IMR-90 (cell line): ENCODE data around the gene TRIM6. TPM values are rescaled to one million over a fixed set of nuclear protein-coding genes. Genes with fewer than 3 reads are reported as not detected.

Experiments
- ATAC-seq: fragments of 200-7000 bp; cut with Tn5 transposase; 2 replicates; pipeline ENCODE4 v1.9.1; 2020; ENCODE audit warnings: low read depth, mild to moderate bottlenecking, moderate library complexity
- BruUV-seq: library from RNA; stranded (reverse); fragments of 400-500 nt; replicated peaks from 2 replicates; lab custom pipeline; 2021; lab: Mats Ljungman, UMichigan
- CTCF ChIA-PET: fragments of 300-600 bp; formaldehyde crosslinking; extraction: SDS; loops from one replicate; lab custom pipeline; 2021; ENCODE audit warnings: antibody characterized with exemption; lab: Yijun Ruan, JAX
- POLR2A ChIA-PET: fragments of 300-600 bp; sonication (Branson Sonifier 250); formaldehyde crosslinking; loops from one replicate; lab custom pipeline; 2022; ENCODE audit warnings: antibody characterized with exemption; ENCODE audit not compliant: unreplicated experiment; lab: Charles Lee
- DNase-seq: peaks from one replicate; pipeline ENCODE4 v3.0.0; 2013
- H2AFZ ChIP-seq: replicated peaks from 2 replicates; pipeline ENCODE3; 2013; ENCODE audit warnings: low read length, mild to moderate bottlenecking; ENCODE audit not compliant: poor library complexity
- H2AK5ac ChIP-seq: 2 replicates; pipeline ENCODE4 v1.6.1; 2013; ENCODE audit warnings: low read depth, low read length, inconsistent platforms
- H2AK9ac ChIP-seq: replicated peaks from 2 replicates; pipeline ENCODE3; 2013; ENCODE audit warnings: mild to moderate bottlenecking, low read depth, low read length, moderate library complexity; ENCODE audit not compliant: poor library complexity
- H2BK120ac ChIP-seq: 2 replicates; pipeline ENCODE4 v1.6.1; 2013; ENCODE audit warnings: low read depth, low read length, inconsistent platforms
- H2BK15ac ChIP-seq: 3 replicates; pipeline ENCODE4 v1.6.1; 2013; ENCODE audit warnings: low read depth, low read length, inconsistent platforms
- H2BK20ac ChIP-seq: 2 replicates; pipeline ENCODE4 v1.6.1; 2013; ENCODE audit warnings: low read depth, mild to moderate bottlenecking, inconsistent platforms, low read length, moderate library complexity
- H2BK5ac ChIP-seq: 2 replicates; pipeline ENCODE4 v1.6.1; 2013; ENCODE audit warnings: mild to moderate bottlenecking, low read depth, low read length, inconsistent platforms; ENCODE audit not compliant: poor library complexity, severe bottlenecking
- H3K14ac ChIP-seq: replicated peaks from 2 replicates; pipeline ENCODE4 v1.6.1; 2013; ENCODE audit warnings: low read depth, low read length, inconsistent platforms
- H3K18ac ChIP-seq: 2 replicates; pipeline ENCODE4 v1.6.1; 2013; ENCODE audit warnings: low read depth, low read length, control low read depth
- H3K23ac ChIP-seq: 2 replicates; pipeline ENCODE4 v1.6.1; 2013; ENCODE audit warnings: low read depth, low read length, inconsistent platforms
- H3K27ac ChIP-seq: 2 replicates; pipeline ENCODE4 v1.5.1; 2013; ENCODE audit warnings: mild to moderate bottlenecking, control low read depth, low read length; ENCODE audit not compliant: insufficient read depth
- H3K27me3 ChIP-seq: 2 replicates; pipeline ENCODE4 v1.6.1; 2013; ENCODE audit warnings: low read length; ENCODE audit not compliant: control insufficient read depth, insufficient read depth
- H3K36me3 ChIP-seq: 2 replicates; pipeline ENCODE4 v1.6.1; 2013; ENCODE audit warnings: low read length, mixed read lengths; ENCODE audit not compliant: control insufficient read depth, insufficient read depth
- H3K4ac ChIP-seq: 2 replicates; pipeline ENCODE4 v1.6.1; 2013; ENCODE audit warnings: low read depth, low read length, inconsistent platforms
- H3K4me1 ChIP-seq: 2 replicates; pipeline ENCODE4 v1.6.1; 2013; ENCODE audit warnings: low read length, mixed read lengths; ENCODE audit not compliant: control insufficient read depth, insufficient read depth
- H3K4me2 ChIP-seq: 2 replicates; pipeline ENCODE4 v1.6.1; 2013; ENCODE audit warnings: low read depth, mild to moderate bottlenecking, control low read depth, low read length, moderate library complexity
- H3K4me3 ChIP-seq: 2 replicates; pipeline ENCODE4 v1.5.1; 2013; ENCODE audit warnings: low read depth, mild to moderate bottlenecking, control low read depth, low read length, moderate library complexity; ENCODE audit not compliant: insufficient read depth
- H3K56ac ChIP-seq: 2 replicates; pipeline ENCODE4 v1.6.1; 2013; ENCODE audit warnings: low read length, inconsistent platforms; ENCODE audit not compliant: insufficient read depth; ENCODE audit errors: extremely low read depth
- H3K79me1 ChIP-seq, 2 experiments: 2 replicates each; pipeline ENCODE4 v1.6.1; 2013; ENCODE audit warnings: low read length in 2 of 2, inconsistent platforms in 1 of 2, low read depth in 1 of 2
- H3K9ac ChIP-seq: 2 replicates; pipeline ENCODE4 v1.6.1; 2013; ENCODE audit warnings: low read depth, low read length, control low read depth
- H3K9me1 ChIP-seq: 2 replicates; pipeline ENCODE4 v1.6.1; 2013; ENCODE audit warnings: low read length, inconsistent platforms; ENCODE audit not compliant: insufficient read depth
- H3K9me3 ChIP-seq: 2 replicates; pipeline ENCODE4 v1.6.1; 2013; ENCODE audit warnings: low read length; ENCODE audit not compliant: control insufficient read depth, insufficient read depth
- H4K20me1 ChIP-seq: 2 replicates; pipeline ENCODE4 v1.6.1; 2013; ENCODE audit warnings: low read length, inconsistent platforms; ENCODE audit not compliant: insufficient read depth
- H4K5ac ChIP-seq: 2 replicates; pipeline ENCODE4 v1.6.1; 2013; ENCODE audit warnings: mild to moderate bottlenecking, low read depth, low read length, control low read depth
- H4K8ac ChIP-seq, 2 experiments: 2 replicates each; pipeline ENCODE4 v1.6.1; 2013; ENCODE audit warnings: low read depth in 2 of 2, low read length in 2 of 2, control low read depth in 1 of 2, inconsistent platforms in 1 of 2
- H4K91ac ChIP-seq: 2 replicates; pipeline ENCODE4 v1.6.1; 2013; ENCODE audit warnings: low read depth, low read length, inconsistent platforms; ENCODE audit not compliant: insufficient read depth
- BHLHE40 ChIP-seq: fragments of 150-350 bp; IDR thresholded peaks from 2 replicates; pipeline ENCODE4 v1.6.1; 2016; ENCODE audit warnings: mild to moderate bottlenecking, low read depth, low read length
- CEBPB ChIP-seq: IDR thresholded peaks from 2 replicates; pipeline ENCODE4 v1.6.1; 2012; ENCODE audit warnings: low read depth, low read length, improper control_type of control experiment
- CHD1 ChIP-seq: IDR thresholded peaks from 2 replicates; pipeline ENCODE4 v1.6.1; 2012; ENCODE audit warnings: low read depth, low read length, improper control_type of control experiment
- FOS ChIP-seq: fragments of 150-350 bp; IDR thresholded peaks from 2 replicates; pipeline ENCODE4 v1.6.1; 2016; ENCODE audit warnings: low read depth, low read length
- MAFK ChIP-seq: IDR thresholded peaks from 2 replicates; pipeline ENCODE4 v1.6.1; 2012; ENCODE audit warnings: low read depth, low read length, improper control_type of control experiment
- MAZ ChIP-seq: IDR thresholded peaks from 2 replicates; pipeline ENCODE4 v1.6.1; 2012; ENCODE audit warnings: low read depth, mild to moderate bottlenecking, low read length, improper control_type of control experiment, moderate library complexity, borderline replicate concordance
- MXI1 ChIP-seq: IDR thresholded peaks from 2 replicates; pipeline ENCODE4 v1.6.1; 2012; ENCODE audit warnings: low read depth, mild to moderate bottlenecking, low read length, moderate library complexity, borderline replicate concordance
- NFE2L2 ChIP-seq: fragments of 150-350 bp; IDR thresholded peaks from 2 replicates; pipeline ENCODE4 v1.6.1; 2016; ENCODE audit warnings: low read depth, mild to moderate bottlenecking, low read length
- POLR2A ChIP-seq: IDR thresholded peaks from 2 replicates; pipeline ENCODE4 v1.6.1; 2012; ENCODE audit warnings: mild to moderate bottlenecking, low read depth, low read length
- RAD21 ChIP-seq: IDR thresholded peaks from 2 replicates; pipeline ENCODE4 v1.6.1; 2012; ENCODE audit warnings: low read length, improper control_type of control experiment
- RCOR1 ChIP-seq: IDR thresholded peaks from 2 replicates; pipeline ENCODE4 v1.6.1; 2012; ENCODE audit warnings: mild to moderate bottlenecking, low read length, improper control_type of control experiment; ENCODE audit not compliant: insufficient replicate concordance
- RFX5 ChIP-seq: IDR thresholded peaks from 2 replicates; pipeline ENCODE4 v1.8.0; 2012; ENCODE audit warnings: low read depth, mild to moderate bottlenecking, low read length, moderate library complexity
- SMC3 ChIP-seq: fragments of 150-350 bp; IDR thresholded peaks from 2 replicates; pipeline ENCODE4 v1.6.1; 2016; ENCODE audit warnings: low read depth, mild to moderate bottlenecking, antibody characterized with exemption, low read length, moderate library complexity
- WGBS, 2 experiments: methylation state at CpG; one replicate each; pipeline versions ENCODE4 v1.1.5 to v1.1.7; 2013; ENCODE audit warnings: missing lambda C conversion rate in 2 of 2; ENCODE audit not compliant: insufficient read length in 1 of 2; ENCODE audit errors: extremely low coverage in 2 of 2; 5-methylcytosine and 5-hydroxymethylcytosine counted together
- dilution Hi-C: fragments of 300-500 bp; cut with HindIII; formaldehyde crosslinking; loops from one replicate; pipeline ENCODE4 v1.14.3; 2018; ENCODE audit warnings: low sequenced_read_pairs; ENCODE audit not compliant: unreplicated experiment
- in situ Hi-C: fragments of 300-500 bp; cut with MboI; formaldehyde crosslinking; loops from 3 replicates; pipeline ENCODE4 v1.14.3; 2019; ENCODE audit warnings: low sequenced_read_pairs, inconsistent platforms, mixed read lengths
- intact Hi-C: fragments of 100-400 bp; cut with micrococcal nuclease; formaldehyde crosslinking; loops from 2 replicates; pipeline ENCODE4 v1.10.0; 2022
- polyA plus RNA-seq, 3 experiments: library from polyadenylated mRNA; depleted of rRNA; stranded (reverse); fragments of >200 nt; gene quantifications; 2 replicates each; pipeline ENCODE4 v1.2.3, GENCODE V29; 2012; ENCODE audit warnings: low replicate concordance in 1 of 3
- total RNA-seq: library from RNA; depleted of rRNA; stranded (reverse); fragments of >200 nt; gene quantifications from 2 replicates; pipeline ENCODE4 v1.2.3, GENCODE V29; 2012
- TF ChIP-seq, protein P1 (sequence below): fragments of 150-350 bp; IDR thresholded peaks from 2 replicates; pipeline ENCODE4 v1.6.1; 2017; ENCODE audit warnings: mild to moderate bottlenecking, antibody characterized with exemption, low read length, low read depth
- TF ChIP-seq, protein P2 (sequence below): fragments of 150-350 bp; IDR thresholded peaks from 2 replicates; pipeline ENCODE4 v1.6.1; 2016; ENCODE audit warnings: low read depth, mild to moderate bottlenecking, low read length, moderate library complexity, borderline replicate concordance

TRIM6 gene
- total and polyA plus RNA-seq, 2 of the 4 experiments (the other 2 are of a cell fraction): 3.9 to 4.7 TPM

DNA sequence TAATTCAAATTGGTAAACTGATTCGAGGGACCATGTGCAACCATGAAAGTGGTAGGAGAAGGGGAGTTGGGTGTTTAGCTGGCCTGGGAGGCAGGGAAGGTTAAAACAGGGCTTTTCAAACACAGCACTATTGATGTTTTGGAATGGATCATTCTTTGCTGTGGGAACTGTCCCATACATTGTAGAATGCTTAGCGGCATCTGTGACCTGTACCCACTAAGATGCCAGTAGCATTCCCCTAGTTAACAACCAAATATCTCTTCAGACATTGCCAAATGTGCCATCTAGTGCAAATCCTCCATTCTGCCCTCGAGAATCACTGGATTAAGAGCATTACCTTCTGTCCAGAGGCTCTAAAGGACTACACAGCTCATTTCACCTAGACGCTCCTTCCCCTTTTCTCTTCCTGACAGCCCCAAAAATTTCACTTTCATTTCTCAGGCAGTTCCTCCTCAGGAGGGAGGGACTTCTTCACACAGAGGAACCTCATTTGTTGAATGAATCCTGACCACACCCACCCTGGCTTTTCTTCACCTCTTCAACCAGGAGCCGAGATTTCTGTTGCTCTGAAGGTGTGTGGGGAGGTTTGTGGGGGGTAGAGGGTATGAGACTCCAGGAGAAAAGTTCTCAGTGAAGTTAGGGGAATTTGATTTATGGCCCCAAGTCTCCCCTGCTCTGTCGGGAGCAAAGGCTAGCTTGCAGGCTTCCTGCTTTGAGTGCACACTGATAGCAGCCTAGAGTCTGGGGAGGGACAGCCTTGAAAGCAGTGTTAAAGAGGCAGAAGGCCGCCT lies 28.2 kb downstream of the TRIM6 start, which contains the start of gene TRIM34 (continued):
- no peak for TF ChIP-seq BHLHE40

DNA sequence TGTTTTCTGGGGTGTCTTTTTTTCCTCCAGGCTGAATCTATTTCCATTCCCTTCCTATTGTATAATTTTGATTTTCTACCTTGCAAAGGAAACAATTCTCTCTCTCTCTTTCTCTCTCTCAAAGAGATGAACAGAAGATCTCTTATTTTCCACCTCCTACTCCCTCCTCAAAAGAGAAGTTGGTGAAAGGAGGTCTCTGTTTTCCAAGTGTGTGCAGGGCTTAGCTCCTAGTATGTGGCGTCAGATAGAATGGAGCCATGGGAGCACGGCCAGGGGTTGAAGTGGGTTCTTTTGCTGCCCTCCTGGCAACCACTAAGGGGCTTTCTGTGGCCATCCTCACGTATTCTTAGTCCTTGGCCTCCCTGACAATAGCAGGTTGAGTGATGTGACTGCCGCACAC lies 28.8 kb downstream of the TRIM6 start:
- peak overlapping the region; percentile 36; the same call in 1 of the 2 replicates for H2AK5ac ChIP-seq
- no peaks in the 10 kb centered on the region for H3K27me3 ChIP-seq
- BruUV-seq: no TSS peak
- H3K4ac ChIP-seq: peak overlapping the region; percentile 41
- peak overlapping the region; percentile 16; the same call in 1 of the 2 replicates for H3K18ac ChIP-seq
- intact Hi-C loops (no loop called here), in situ Hi-C loops (no loop called here), dilution Hi-C loops (no loop called here)
- peaks cover 14% of the 10 kb centered on the region for H3K9me1 ChIP-seq
- no peak overlapping the region for H4K91ac ChIP-seq
- H2BK120ac ChIP-seq: peak overlapping the region; percentile 30; the same call in 1 of the 2 replicates
- H4K5ac ChIP-seq: peak overlapping the region; percentile 13
- DNase-seq (no peak), ATAC-seq (no peak)
- no peaks in the 10 kb centered on the region for H3K36me3 ChIP-seq
- H3K4me1 ChIP-seq: peaks cover 18% of the 10 kb centered on the region
- H4K20me1 ChIP-seq: no peaks in the 10 kb centered on the region
- CTCF ChIA-PET: no interaction called here
- peak overlapping the region; percentile 42; the same call in 1 of the 2 replicates for H3K27ac ChIP-seq
- peak overlapping the region; percentile 78 to 95; a peak in 2 of 4 replicates for H4K8ac ChIP-seq
- H3K23ac ChIP-seq: no peak overlapping the region; the same call in 1 of the 2 replicates
- peak overlapping the region; percentile 78 for H2AK9ac ChIP-seq
- H3K56ac ChIP-seq: peak overlapping the region; percentile 45; the same call in 1 of the 2 replicates
- peak overlapping the region; percentile 61 for H3K14ac ChIP-seq
- peaks cover 0 to 16% of the 10 kb centered on the region in 2 experiments; a peak in 3 of 4 replicates for H3K79me1 ChIP-seq
- WGBS, 2 experiments: 42% methylated on average over 2 of the region's 4 CpGs; no CpG with 5 or more reads in 1 of the 2 experiments
- H3K9me3 ChIP-seq: no peaks in the 10 kb centered on the region
- POLR2A ChIA-PET: no interaction called here
- peak overlapping the region; percentile 94 for H3K4me2 ChIP-seq
- peak overlapping the region; percentile 46 for H3K4me3 ChIP-seq
- no peak overlapping the region for H2BK20ac ChIP-seq
- peak overlapping the region; percentile 35 for H2BK5ac ChIP-seq
- peak overlapping the region; percentile 53 for H3K9ac ChIP-seq
- H2BK15ac ChIP-seq: peak overlapping the region; percentile 29; the same call in 2 of the 3 replicates
- peak overlapping the region; percentile 25 for H2AFZ ChIP-seq
- TF ChIP-seq SMC3 (no peak), POLR2A (no peak), RFX5 (no peak), RCOR1 (no peak), CEBPB (no peak), CHD1 (no peak), BHLHE40 (no peak), RAD21 (no peak), NFE2L2 (no peak), MAFK (no peak), FOS (no peak), MXI1 (no peak), MAZ (no peak)
- TF ChIP-seq, protein P1, sequence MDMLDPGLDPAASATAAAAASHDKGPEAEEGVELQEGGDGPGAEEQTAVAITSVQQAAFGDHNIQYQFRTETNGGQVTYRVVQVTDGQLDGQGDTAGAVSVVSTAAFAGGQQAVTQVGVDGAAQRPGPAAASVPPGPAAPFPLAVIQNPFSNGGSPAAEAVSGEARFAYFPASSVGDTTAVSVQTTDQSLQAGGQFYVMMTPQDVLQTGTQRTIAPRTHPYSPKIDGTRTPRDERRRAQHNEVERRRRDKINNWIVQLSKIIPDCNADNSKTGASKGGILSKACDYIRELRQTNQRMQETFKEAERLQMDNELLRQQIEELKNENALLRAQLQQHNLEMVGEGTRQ: no peak
- TF ChIP-seq, protein P2, sequence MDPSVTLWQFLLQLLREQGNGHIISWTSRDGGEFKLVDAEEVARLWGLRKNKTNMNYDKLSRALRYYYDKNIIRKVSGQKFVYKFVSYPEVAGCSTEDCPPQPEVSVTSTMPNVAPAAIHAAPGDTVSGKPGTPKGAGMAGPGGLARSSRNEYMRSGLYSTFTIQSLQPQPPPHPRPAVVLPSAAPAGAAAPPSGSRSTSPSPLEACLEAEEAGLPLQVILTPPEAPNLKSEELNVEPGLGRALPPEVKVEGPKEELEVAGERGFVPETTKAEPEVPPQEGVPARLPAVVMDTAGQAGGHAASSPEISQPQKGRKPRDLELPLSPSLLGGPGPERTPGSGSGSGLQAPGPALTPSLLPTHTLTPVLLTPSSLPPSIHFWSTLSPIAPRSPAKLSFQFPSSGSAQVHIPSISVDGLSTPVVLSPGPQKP: no peak
